Peyer's patch (tissue), 4 donors: ENCODE results near the gene ENOPH1. TPM values are rescaled to one million over a fixed set of nuclear protein-coding genes. Genes with fewer than 3 reads are reported as not detected.

Experiments
- DNase-seq, 3 donors: peaks; one replicate each; pipeline ENCODE4 v3.0.0-alpha.2; 2017 to 2019
- H3K27ac ChIP-seq, 4 donors: fragments of 200-600 bp; sonication (generic); one replicate each; pipeline ENCODE4 v1.5.1; 2016 to 2019
- H3K27me3 ChIP-seq, 2 donors: fragments of 200-600 bp; sonication (generic); one replicate each; pipeline ENCODE4 v1.5.1; 2019
- H3K36me3 ChIP-seq, 3 donors: fragments of 200-600 bp; sonication (generic); one replicate each; pipeline ENCODE4 v1.5.1; 2016 to 2019
- H3K4me1 ChIP-seq, 4 donors: fragments of 200-600 bp; sonication (generic); one replicate each; pipeline ENCODE4 v1.5.1; 2016 to 2019
- H3K4me3 ChIP-seq, 4 donors: fragments of 200-600 bp; sonication (generic); 1 replicate in 3 of 4; 2 replicates in 1 of 4; pipeline ENCODE4 v1.5.1; 2016 to 2019; ENCODE audit warnings: mild to moderate bottlenecking in 1 of 4
- H3K9me3 ChIP-seq, 4 donors: fragments of 200-600 bp; sonication (generic); one replicate each; pipeline ENCODE4 v1.5.1; 2016 to 2019; ENCODE audit warnings: mild to moderate bottlenecking in 1 of 4
- POLR2A ChIP-seq, 2 donors: fragments of 450-650 bp; IDR thresholded peaks; one replicate each; pipeline ENCODE4 v1.5.1; 2017; ENCODE audit warnings: antibody characterized with exemption in 2 of 2, mild to moderate bottlenecking in 2 of 2, moderate library complexity in 2 of 2
- total RNA-seq, 4 donors: library from RNA; depleted of rRNA; stranded (reverse); fragments of >200 nt; gene quantifications; one replicate each; pipeline ENCODE4 v1.1.0, GENCODE V29; 2016
- TF ChIP-seq, protein P1 (sequence below), 6 experiments: fragments of 450-650 bp in 4 of 6; fragments of 200-600 bp in 2 of 6; sonication (generic) in 1 of 6; IDR thresholded peaks; one replicate each; pipeline ENCODE4 v1.5.1; 2017 to 2019; ENCODE audit warnings: antibody characterized with exemption in 6 of 6, mild to moderate bottlenecking in 3 of 6, moderate library complexity in 1 of 6

The ENOPH1 gene
- total RNA-seq, 4 donors from 2014 or later, result 8.2 to 18.6 (median 15.2) TPM

DNA sequence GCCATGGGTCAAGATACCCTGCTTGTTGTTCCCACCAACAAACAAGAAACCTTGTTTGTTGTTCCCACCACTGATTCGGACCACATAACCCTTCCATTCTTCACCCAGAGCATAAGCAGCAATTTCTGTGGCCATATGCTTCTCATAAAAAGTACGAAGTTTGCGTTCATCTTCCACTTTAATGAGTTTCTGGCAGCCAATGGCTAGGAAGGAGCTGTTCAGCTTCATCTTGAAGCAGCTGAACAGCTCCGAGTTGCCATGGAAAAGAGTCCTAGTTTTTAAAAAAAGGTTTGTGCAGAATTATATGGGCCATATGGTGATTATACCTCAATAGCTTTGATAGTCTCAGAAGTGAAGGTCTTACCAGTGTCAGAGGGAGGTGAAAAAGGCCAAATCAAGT, 65.3 kb downstream of the ENOPH1 start:
- H3K4me1 ChIP-seq, result no peaks in the 10 kb centered on the region
- no peaks in the 10 kb centered on the region for H3K27me3 ChIP-seq
- H3K36me3 ChIP-seq, result no peaks in the 10 kb centered on the region
- H3K9me3 ChIP-seq, result no peaks in the 10 kb centered on the region
- H3K4me3 ChIP-seq, result no peak overlapping the region
- no peak overlapping the region for H3K27ac ChIP-seq
- no peak for TF ChIP-seq POLR2A (IDR thresholded peaks at IDR 0.05)
- TF ChIP-seq, protein P1, sequence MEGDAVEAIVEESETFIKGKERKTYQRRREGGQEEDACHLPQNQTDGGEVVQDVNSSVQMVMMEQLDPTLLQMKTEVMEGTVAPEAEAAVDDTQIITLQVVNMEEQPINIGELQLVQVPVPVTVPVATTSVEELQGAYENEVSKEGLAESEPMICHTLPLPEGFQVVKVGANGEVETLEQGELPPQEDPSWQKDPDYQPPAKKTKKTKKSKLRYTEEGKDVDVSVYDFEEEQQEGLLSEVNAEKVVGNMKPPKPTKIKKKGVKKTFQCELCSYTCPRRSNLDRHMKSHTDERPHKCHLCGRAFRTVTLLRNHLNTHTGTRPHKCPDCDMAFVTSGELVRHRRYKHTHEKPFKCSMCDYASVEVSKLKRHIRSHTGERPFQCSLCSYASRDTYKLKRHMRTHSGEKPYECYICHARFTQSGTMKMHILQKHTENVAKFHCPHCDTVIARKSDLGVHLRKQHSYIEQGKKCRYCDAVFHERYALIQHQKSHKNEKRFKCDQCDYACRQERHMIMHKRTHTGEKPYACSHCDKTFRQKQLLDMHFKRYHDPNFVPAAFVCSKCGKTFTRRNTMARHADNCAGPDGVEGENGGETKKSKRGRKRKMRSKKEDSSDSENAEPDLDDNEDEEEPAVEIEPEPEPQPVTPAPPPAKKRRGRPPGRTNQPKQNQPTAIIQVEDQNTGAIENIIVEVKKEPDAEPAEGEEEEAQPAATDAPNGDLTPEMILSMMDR (IDR thresholded peaks at IDR 0.05), result no peak
- no peak for DNase-seq

DNA sequence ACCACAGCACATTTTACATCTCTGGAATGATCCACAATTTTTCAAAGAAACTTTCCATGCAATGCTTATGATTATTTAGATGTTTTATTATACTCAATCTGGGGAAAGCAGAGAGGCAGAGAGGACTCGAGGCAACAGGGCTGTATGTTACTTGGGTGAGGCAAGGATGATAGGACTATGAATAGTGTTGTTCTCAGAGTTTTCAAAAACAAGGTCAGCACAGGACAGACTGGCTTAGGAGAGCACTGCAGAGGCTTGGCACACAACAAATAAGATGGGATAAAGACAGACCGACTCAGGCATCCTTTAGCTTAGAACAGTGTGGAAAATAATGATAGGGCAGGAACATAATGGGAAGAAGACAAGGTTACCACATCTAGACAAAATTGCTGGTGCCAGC, 66.0 kb downstream of the ENOPH1 start:
- TF ChIP-seq POLR2A (IDR thresholded peaks at IDR 0.05), result no peak
- TF ChIP-seq, protein P1 (IDR thresholded peaks at IDR 0.05), result no peak
- Histone ChIP-seq H3K27me3 (no peaks in the 10 kb centered on the region), H3K4me3 (no peak overlapping the region), H3K4me1 (no peaks in the 10 kb centered on the region), H3K27ac (no peak overlapping the region), H3K36me3 (no peaks in the 10 kb centered on the region), H3K9me3 (no peaks in the 10 kb centered on the region)
- DNase-seq, result no peak

DNA sequence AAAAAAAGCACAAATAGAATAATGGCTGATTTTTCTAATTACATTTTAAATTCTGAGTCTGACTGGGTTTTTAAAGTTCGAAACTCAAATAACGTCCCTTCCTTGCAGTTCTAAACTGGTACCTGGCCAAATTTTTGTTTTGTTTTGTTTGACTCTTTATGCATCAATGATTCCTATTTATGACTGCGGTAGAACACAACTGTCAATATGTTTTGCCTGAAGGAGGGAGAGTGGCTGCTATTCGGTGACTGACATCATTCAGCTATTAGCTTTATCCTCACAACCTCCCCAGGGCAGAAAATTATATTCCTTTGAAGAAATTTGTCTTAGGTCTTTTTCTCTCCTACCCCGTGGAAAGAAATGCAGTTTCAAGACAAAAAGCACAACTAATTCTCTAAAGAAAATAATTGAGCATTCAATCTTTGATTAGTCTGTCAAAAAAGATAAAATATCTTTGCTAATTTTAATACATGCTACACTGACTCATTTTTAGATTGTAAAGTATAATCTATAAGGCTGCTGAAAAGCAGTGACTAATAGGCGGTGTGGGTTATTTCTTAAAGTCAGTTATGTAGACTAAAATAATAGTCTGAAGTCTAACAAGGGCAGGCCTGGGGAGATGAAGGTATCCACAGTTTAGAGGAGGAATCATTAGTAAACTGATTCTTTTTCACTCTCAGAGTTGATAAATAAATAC, 69.5 kb downstream of the ENOPH1 start:
- H3K27me3 ChIP-seq, result no peaks in the 10 kb centered on the region
- H3K36me3 ChIP-seq, result no peaks in the 10 kb centered on the region
- no peak overlapping the region for H3K4me3 ChIP-seq
- no peak for TF ChIP-seq POLR2A (IDR thresholded peaks at IDR 0.05)
- TF ChIP-seq, protein P1 (IDR thresholded peaks at IDR 0.05), result no peak
- no peaks in the 10 kb centered on the region for H3K4me1 ChIP-seq
- no peak overlapping the region for H3K27ac ChIP-seq
- DNase-seq, result no peak
- no peaks in the 10 kb centered on the region for H3K9me3 ChIP-seq

DNA sequence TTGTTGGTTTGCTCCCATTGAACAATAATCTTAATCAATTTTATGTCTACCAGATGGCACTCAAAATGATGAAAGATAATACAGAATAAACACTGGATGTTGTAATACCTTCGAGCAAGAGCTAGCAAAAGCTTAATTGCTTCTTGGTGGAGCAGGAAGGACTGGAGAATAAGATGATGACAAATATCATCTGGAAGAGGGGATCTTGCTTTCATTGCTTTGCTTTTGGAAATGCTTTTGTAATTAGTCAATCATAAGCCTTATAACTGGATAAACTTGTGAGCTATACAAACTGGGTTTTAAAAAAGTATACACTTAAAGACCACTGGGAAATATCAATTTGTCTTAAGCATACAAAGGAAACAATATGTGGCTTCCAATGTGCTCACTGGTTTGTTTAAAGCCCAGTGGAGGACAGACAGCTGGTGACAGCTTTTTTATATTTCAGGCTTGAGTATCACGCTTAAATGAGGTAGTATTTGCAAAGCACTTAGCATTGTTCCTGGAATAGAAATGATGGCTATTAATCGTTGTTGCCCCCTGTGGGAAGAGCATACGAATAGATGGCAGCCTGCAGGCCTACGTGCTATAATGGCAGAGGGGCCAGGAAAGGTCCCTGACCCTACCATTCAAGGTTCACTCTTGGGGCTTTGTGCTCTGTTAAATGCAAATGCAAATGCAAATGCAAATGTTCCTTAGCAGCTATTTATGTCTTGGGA, 70.2 kb downstream of the ENOPH1 start:
- Histone ChIP-seq H3K4me3 (no peak overlapping the region), H3K9me3 (no peaks in the 10 kb centered on the region), H3K4me1 (no peaks in the 10 kb centered on the region), H3K27ac (no peak overlapping the region), H3K27me3 (no peaks in the 10 kb centered on the region), H3K36me3 (no peaks in the 10 kb centered on the region)
- TF ChIP-seq, protein P1 (IDR thresholded peaks at IDR 0.05), result no peak
- TF ChIP-seq POLR2A (IDR thresholded peaks at IDR 0.05), result no peak
- DNase-seq, result no peak

DNA sequence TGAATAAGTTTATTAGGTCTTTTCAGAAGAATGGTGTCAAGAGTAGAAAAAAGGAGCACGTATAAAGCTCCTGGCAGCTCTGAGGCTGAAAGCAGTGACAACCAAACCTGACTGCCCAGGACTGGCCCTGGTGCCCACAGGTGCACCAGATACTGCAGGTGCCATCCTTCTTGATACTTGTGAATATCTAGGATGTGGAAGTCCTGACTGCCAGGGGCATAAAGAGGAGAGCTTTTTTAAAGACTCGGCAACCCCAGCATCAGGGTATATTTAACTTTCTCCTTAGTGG, 70.7 kb downstream of the ENOPH1 start:
- Histone ChIP-seq H3K27ac (no peak overlapping the region), H3K27me3 (no peaks in the 10 kb centered on the region), H3K4me3 (no peak overlapping the region), H3K4me1 (no peaks in the 10 kb centered on the region), H3K36me3 (no peaks in the 10 kb centered on the region), H3K9me3 (no peaks in the 10 kb centered on the region)
- no peak for DNase-seq
- no peak for TF ChIP-seq POLR2A (IDR thresholded peaks at IDR 0.05)
- TF ChIP-seq, protein P1 (IDR thresholded peaks at IDR 0.05), result no peak
